AG08396 (cell line): ENCODE data around the gene MTHFSD.

Source experiments
- DNase-seq: peaks from one replicate; pipeline ENCODE4 v3.0.0; 2012; ENCODE audit warnings: low spot score, mixed read lengths

Gene MTHFSD

GRCh38 chr16:86570558-86571529, 15.8 kb upstream of the MTHFSD start:
- no peak for DNase-seq

- no peak for DNase-seq
Observed at GRCh38 chr16:86569701-86570447, 14.8 kb upstream of the MTHFSD start.

GRCh38 chr16:86568677-86569623, 13.9 kb upstream of the MTHFSD start:
- no peak for DNase-seq

GRCh38 chr16:86567701-86568581, 12.9 kb upstream of the MTHFSD start:
- DNase-seq = peak; percentile 70

GRCh38 chr16:86566966-86567700, 12.1 kb upstream of the MTHFSD start:
- peak; percentile 75 for DNase-seq

GRCh38 chr16:86566601-86566965, 11.5 kb upstream of the MTHFSD start, which contains the start of gene FOXC2:
TSS of gene FOXC2 (plus strand) at chr16:86566829. CDS start at chr16:86567336, 507 bp downstream.
- peak; percentile 95 for DNase-seq

GRCh38 chr16:86565644-86566511, 10.8 kb upstream of the MTHFSD start:
- no peak for DNase-seq

GRCh38 chr16:86565181-86565631, 10.2 kb upstream of the MTHFSD start:
- no peak for DNase-seq

- DNase-seq = peak; percentile 81
Observed at GRCh38 chr16:86563469-86564345, 8.7 kb upstream of the MTHFSD start.

- no peak for DNase-seq
Observed at GRCh38 chr16:86562356-86562755, 7.3 kb upstream of the MTHFSD start.

- no peak for DNase-seq
Observed at GRCh38 chr16:86559802-86560305, 4.8 kb upstream of the MTHFSD start.

- DNase-seq = no peak
Observed at GRCh38 chr16:86558355-86559193, 3.5 kb upstream of the MTHFSD start.

- DNase-seq = no peak
Observed at GRCh38 chr16:86557587-86557986, 2.6 kb upstream of the MTHFSD start.

GRCh38 chr16:86556576-86556975, 1.5 kb upstream of the MTHFSD start:
- DNase-seq = no peak

GRCh38 chr16:86555704-86556075, 655 bp upstream of the MTHFSD start:
- no peak for DNase-seq

GRCh38 chr16:86554599-86554916, 477 bp downstream of the MTHFSD start:
- no peak for DNase-seq

GRCh38 chr16:86553356-86553755, 1.7 kb downstream of the MTHFSD start:
- no peak for DNase-seq
